Measurements from ENCODE around the gene CTNNA2. TPM values are rescaled to one million over a fixed set of nuclear protein-coding genes. Genes with fewer than 3 reads are reported as not detected.

CTNNA2 gene
- polyA plus RNA-seq, 3 donors: 4.1 to 5.4 (median 4.4) TPM

DNA sequence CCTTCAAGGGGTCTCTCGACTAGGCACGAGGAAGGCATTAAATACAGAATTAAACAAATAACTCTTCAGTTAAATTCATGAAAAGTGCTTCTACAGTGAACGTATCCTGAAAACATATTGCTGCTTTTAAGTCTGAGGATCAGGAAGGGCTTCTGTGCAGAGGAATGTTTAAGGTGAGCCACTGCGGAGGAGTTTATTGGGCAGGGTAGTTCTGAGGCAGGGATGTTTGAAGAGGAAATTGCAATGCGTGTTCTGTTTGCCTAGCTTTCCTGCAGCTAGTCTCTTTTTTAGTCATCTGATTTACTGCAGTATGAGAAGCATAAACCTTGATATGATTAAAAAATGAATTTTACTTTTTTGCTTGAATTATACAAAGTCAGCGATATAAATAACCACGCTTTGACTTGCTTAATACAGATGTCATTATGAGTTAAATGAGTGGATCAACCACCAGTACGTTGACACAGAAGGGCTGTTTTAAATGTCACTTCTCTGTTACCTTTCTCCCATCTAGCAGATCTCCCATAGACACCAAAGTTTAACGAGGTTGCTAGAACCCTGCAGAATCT is 98.7 kb downstream of the CTNNA2 start:
- DNase-seq (ENCODE audit: low read depth in 3 of 3, low spot score in 2 of 3): no peak

DNA sequence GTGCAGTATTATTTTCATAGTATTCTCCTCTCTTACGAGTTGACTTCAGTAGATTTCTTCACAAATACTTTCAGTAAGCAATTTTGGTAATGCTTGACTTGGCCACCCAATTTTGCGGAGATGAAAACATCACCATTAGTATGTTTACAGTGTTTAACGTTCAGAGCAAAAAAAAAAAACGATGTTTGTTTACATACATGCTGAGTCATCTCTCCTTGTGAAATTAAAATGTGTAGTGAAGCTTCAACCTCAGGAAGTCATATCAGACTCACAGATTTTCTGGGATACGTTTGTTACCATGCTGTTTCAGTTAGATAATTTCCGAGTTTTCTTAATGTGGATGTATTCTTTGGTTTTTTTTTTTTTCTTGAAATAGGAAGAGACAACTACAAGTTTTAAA is 100.1 kb downstream of the CTNNA2 start:
- no peak for DNase-seq (ENCODE audit: low read depth in 3 of 3, low spot score in 2 of 3)

DNA sequence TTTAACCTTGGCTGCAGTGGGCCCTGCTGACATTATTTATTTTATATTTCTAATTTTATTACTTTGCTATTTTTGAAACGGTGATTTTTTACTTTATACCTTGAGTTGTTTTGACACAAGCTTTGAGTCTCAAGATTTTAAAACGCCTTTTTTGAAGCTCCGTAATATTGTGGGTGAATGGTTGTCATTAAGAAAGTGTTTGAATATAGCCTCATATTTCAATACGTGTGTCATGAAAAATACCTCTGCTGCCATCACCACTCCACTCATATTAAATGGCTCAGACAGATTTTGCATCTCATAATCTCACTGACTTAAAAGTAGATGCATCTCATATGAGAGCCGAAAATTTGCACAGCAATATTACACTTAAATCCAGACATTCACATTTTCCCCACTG is 106.6 kb downstream of the CTNNA2 start:
- DNase-seq (ENCODE audit: low read depth in 3 of 3, low spot score in 2 of 3): no peak

DNA sequence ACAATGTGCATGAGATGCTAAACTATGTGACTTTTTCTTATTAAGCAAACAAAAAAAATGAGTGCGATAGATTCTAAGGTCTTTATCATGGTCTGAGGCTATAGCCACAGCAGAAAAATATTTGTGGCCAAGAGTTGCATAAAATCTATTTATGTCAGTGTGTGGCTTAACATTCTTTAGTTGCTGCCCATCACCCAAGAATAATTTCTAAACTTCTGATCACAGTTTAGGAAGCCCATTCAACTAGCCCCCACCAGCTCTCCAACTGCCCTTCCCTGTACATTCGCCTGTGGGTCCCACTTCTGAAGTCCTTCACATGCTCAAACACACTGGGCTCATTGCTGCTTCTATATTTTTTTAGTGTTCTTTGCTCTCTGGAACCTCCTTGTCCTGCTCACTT is 107.1 kb downstream of the CTNNA2 start:
- no peak for DNase-seq (ENCODE audit: low read depth in 3 of 3, low spot score in 2 of 3)

DNA sequence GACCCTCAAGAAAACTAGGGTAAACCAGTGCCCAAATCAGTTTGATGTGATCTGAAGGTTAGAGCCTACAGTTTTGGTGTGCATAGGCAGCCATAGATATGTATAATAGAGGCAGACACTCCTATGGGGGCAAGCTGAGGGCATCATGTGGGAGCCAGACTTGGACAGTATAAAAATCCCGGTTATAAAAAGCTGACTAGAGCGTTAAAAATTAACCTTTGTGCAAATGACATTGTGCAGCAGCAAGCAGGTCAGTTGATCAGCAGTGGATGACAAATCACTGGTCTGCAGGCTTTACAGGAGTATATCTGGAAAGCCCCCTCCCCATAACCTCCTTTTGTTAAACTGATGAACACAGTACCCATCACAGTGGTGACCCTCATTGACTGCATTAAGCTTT is 107.8 kb downstream of the CTNNA2 start:
- no peak for DNase-seq (ENCODE audit: low read depth in 3 of 3, low spot score in 2 of 3)

DNA sequence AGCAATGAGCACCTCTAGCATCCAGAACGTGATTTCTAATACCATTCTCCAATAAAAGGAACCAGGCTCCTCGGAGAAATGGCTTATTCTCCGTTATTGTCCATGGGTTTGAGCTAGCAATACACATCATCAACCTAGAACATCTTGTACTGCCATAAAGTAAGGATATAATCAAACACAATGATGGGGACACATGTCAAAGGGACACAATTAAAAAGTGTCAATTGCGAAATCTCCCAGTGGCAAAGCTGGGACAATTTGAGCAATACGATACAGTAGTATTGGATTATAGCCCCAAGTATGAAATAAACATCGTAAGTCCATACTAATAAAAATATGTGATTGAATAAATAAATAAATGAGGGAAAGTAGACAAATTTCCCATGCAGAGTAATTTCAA is 108.4 kb downstream of the CTNNA2 start:
- no peak for DNase-seq (ENCODE audit: low read depth in 3 of 3, low spot score in 2 of 3)

DNA sequence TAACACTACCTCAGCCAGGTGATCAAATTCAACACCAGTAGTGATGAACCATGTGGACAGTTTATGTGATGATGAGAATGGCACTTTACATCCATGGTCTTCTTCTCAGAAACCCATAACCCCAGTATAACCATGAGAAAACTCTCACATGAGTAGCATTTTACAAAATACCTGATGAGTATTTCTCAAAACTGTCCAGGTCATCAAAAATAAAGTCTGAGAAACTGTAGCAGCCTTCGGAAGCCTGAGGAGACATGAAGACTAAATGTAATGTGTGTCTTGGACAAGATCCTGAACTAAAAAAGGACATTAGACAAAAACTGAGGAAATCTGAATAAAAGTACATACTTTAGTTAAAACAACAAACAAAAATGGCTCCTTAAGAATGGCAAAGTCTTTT is 108.9 kb downstream of the CTNNA2 start:
- no peak for DNase-seq (ENCODE audit: low read depth in 3 of 3, low spot score in 2 of 3)

DNA sequence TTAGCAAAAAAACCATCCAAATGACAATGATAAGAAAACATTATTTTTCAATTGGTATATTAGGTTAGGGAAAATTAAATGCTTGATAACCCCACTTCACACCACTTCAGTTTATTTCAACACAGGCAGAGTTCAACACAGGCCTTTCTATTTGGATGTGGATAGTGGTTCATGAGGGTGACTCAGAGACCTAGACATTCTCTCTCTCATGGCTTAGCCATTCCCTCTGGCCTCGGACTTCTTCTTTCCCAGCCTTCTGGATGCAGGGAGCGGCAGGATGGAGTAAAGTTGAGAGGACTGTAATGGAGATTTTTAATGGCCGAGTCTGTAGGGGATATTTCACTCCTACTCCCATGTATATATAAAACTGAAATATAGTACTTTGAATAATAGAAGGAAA is 109.7 kb downstream of the CTNNA2 start:
- DNase-seq (ENCODE audit: low read depth in 3 of 3, low spot score in 2 of 3): no peak

DNA sequence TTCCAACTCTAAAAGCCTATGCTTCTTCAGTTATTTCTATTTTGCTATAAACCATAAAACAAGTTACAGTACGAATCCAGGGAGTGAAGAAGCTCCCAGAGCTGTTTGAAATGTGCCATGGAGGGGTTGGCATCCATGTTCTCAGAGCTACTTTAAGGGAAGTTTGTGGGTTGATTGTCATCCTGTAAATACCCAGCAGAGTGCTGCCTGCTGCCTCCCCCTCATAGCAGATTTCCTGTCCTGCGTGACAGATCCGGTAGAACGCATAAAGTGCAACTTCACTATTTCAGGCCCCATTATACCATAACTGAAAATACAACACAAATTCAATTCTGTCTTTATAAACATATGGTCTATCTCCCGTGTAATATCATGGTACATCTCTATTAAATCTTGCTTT is 114.4 kb downstream of the CTNNA2 start:
- DNase-seq (ENCODE audit: low read depth in 3 of 3, low spot score in 2 of 3): no peak

DNA sequence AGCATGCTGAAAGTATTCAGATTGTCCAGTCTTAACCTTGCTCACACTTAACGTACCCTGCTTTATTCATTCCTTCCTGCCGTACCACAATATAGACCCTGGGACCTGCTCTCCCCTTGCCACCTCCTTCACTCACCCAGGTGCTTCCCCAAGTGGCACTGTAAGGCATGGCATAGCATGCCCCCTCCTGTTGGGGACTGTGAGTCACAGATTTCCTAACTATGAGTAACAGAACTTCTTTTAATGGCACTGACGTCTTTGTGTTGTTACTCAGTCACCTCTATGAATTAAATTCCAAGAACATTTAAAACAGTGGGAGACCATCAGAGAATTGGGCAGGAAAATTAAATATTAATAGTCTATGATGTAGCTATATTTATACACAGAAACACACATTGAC is 117.2 kb downstream of the CTNNA2 start:
- no peak for DNase-seq (ENCODE audit: low read depth in 3 of 3, low spot score in 2 of 3)

DNA sequence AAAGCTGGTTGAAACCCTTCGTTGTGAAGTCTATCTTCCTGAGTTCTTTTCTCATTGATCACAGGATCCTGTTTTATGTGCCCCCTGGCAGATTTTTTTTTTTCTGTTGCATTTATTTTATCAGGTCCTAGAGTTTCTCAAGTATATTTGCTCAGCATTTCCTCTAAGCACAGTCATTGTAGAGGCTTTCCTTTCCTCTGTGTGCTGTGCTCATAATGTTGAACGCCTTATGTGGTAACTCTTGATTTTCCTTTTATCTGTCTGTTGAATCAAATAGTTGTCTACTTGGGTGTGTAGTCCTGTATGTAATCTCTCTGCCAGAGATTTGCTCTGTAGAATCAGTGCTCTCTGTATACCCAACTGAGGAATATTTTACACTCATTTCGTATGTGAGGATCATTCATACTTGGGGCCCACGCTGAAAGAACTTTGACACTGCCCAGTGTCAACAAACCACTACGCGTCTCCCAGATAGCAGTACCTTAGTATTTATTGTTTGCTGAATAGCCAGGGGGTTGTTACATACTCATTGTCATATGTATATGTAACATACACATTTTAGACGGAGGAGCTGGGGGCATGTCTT is 118.2 kb downstream of the CTNNA2 start:
- DNase-seq (ENCODE audit: low read depth in 3 of 3, low spot score in 2 of 3): no peak

DNA sequence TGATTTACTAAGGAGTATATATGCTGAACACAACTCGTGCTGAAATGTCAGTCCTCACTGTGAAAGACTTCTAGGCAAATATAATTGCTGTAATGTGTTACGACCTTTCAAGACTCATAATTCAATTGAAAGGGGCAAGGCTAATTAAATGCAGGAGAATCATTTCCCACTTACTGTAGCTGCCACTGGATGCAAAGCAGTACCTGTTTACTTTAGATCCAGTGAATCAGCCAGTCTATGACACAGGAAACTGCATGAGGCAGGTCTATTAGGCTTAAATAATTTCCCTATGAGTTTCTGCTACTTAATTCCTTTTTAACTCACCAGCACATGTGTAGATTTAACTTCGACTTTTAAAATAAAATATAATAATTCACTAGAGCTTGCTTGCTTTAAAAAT is 125.6 kb downstream of the CTNNA2 start:
- no peak for DNase-seq (ENCODE audit: low read depth in 3 of 3, low spot score in 2 of 3)

DNA sequence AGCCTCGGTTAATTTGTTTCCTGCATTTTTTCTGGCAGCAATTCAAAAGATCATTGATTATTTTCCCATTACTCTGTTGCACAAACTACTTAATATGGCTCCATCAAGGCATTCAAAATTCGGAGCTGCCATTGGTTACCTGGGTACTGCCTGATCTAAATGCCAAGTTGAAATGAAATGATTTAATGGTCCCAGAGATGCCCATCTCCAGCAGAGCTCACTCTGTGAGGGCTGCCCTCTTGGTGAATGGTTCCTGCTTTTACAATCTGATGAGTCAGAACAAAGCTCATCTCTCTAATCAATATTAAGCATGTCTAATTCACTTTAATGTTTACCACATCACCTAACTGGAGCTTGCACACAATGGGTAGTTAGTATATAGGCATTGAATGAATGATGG is 126.1 kb downstream of the CTNNA2 start:
- DNase-seq (ENCODE audit: low read depth in 3 of 3, low spot score in 2 of 3): no peak

DNA sequence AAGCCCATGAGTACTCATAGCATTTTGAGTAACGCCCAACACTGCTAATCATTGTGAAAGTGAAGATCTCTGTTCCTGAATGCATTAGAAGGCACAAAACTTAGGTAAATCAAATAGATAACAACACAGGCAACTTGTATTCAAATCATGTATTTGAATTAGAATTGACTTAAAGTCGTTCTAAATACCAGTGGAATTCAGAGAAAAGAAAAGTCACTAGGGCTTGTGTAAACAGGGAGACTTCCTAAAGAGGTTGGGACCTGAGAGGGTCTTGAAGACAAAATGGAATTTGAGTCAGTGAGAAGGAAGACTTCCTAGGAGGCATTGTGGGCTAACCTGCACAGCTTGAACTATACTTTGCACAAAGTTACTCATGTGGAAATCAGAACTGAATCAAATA is 127.2 kb downstream of the CTNNA2 start:
- no peak for DNase-seq (ENCODE audit: low read depth in 3 of 3, low spot score in 2 of 3)

DNA sequence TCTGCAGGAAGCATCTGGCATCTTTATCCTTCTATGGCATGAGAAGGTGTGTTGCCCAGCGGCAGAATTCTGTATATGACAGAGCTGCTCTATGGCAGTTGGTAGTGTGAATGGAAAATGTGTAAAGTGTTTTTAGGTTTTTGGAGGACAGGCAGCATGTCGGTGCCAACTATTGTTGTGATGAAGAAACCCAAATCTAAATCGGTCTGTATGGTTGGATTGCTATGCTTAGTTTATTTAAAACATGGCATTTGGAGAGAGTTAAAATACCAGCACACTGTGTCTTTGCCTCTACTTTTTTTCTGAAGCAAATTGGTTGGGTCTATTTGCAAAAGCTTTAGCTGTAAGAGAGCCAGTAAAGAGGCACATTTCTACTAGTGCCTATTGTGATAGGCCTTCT is 136.7 kb downstream of the CTNNA2 start:
- DNase-seq (ENCODE audit: low read depth in 3 of 3, low spot score in 2 of 3): no peak

DNA sequence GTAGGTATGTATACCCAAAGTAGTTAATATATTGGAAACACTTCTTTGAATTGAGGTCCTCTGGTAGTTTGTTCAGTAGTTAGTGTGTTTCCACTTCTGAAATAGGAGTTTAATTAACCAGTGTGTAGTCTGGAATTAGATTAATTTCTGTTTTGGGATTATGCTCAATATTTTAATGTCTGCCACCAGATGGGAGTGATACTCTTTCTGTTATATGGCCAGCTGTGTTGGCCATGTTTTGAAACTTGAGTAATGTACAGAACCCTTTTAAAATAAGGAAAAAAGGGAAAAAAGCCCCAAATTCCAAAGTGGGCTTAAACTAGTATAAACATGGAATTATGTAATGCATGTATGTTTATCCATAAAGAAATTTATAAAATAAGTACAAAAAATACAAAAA is 147.7 kb downstream of the CTNNA2 start:
- no peak for DNase-seq (ENCODE audit: low read depth in 3 of 3, low spot score in 2 of 3)

DNA sequence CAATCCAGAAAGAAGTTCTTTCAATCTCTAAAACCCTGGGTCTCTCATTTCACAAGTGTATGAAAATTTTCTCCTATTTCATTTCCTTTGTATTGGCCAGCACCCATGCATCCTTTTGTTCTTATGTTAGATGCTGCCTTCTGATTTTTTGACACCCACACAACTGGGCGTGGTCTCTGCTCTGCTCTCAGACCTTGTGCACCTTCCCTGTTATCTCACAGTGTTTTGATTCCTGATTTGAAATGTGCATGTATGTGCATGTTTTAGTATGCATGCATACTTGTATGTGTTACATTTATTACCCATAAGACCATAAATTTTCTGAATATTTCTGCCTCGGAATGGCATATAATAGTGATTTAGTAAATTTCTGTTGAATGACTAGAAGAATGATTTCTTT is 152.2 kb downstream of the CTNNA2 start:
- DNase-seq (ENCODE audit: low read depth in 3 of 3, low spot score in 2 of 3): no peak

DNA sequence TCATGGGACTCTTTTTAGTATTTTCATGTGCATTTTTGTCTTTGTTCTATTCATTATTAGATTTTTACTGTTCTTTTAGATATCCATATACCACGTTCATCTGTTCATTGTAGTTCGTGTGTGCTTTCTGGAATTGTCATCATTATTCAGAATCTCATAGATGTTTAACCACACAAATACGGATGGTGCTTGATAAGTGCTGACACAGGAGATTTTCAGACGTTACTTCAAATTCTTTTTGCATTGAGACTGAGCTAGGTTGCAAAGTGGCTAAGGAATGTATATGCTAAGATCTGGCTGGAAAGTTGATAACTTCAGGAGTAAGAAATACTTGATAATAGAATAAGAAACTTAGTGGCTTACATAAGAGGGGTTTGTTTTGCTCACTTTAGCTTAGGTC is 153.6 kb downstream of the CTNNA2 start:
- no peak for DNase-seq (ENCODE audit: low read depth in 3 of 3, low spot score in 2 of 3)

DNA sequence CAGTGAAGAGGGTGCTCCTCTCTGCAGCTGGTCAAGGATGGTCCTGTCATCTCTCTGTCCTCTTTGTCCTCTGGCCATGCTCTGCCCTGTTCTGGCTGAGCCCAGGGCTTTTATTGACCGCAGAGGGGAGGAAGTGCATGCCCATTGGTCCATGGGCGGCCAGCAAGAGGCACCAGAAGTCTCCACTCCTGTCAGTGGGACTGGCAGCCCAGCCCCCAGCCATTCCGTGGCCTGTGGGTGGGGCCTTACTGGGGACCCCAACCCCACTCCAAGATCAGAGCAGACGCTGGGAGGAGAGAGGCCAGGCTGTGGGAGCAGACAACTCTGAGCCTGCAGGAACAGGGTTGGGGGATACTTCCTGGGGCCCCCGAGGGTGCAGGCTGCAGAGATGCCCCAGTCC is 156.9 kb downstream of the CTNNA2 start:
- DNase-seq (ENCODE audit: low read depth in 3 of 3, low spot score in 2 of 3): no peak

DNA sequence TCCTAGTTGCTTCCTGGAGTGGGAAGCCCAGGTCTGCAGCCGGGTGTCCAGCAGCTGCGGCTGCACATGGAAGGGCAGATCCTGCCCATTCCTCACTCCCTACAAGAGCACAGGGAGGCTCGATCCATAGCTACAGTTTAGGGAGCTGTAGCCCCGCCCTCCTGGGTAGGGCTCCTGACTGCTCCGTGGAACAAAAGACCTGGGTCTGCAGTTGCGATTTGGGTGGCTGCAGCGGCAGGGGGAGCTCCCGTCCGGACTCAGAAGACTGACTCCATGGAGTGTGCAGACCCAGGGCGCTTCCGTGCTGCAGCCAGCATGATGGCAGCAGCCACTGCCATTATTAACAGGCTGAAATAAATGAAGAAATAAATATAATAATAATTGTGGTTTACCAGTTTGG is 157.3 kb downstream of the CTNNA2 start:
- no peak for DNase-seq (ENCODE audit: low read depth in 3 of 3, low spot score in 2 of 3)

DNA sequence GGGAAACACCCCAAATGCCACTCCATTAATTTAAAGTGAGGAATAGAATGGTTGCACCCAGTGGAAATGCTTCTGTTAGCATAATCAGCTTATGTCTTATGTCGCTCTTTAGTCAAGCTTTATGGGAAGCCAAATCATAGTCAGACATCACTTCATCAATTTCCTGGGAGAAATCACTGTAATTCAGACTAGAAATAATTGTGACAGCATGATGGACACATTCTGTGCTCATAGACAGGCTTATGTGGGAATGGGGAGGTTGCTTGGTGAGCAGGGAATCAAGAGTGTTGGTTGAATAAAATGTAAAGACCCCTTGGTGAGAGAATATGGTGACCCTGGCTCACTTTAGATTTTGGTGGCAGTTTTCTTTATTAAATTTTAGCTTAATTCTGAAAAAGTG is 174.0 kb downstream of the CTNNA2 start:
- no peak for DNase-seq (ENCODE audit: low read depth in 3 of 3, low spot score in 2 of 3)

DNA sequence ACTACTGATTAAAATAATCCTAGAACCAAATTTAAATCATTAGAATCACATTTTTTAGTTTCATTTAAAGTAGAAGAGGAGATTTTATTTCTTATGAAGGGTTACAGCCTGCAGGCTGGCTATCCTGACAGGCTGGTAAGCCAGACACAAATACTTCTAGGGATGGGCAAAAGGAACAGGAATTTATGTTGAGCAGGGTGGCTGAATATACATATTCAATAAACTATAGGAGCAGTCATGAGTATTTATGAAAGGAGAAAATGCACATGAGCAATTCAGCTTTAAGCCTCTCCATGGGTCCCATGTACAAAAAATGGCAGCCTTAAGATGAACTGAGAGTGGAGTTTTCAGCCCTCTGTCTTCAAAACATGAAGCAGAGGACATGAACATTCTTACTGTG is 182.4 kb downstream of the CTNNA2 start:
- DNase-seq (ENCODE audit: low read depth in 3 of 3, low spot score in 2 of 3): no peak

DNA sequence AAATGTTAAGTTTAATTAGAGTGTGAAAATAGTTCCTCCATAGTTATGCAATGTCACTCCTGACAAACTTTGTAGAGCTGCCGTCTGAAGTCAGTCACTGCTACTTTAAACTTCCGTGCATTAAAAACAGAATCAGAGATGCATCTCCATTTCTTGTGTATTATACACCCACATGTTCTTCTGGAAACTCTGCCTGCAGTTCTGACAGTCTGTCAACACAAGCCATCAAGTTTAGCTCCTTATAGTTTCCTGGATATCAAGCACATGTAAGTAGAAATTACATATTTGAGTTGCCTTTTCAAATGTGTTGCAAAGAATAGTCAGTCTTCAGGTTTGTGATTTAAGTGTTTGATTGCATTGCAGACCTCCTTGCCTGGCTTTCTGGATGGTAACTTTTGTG is 184.3 kb downstream of the CTNNA2 start:
- DNase-seq (ENCODE audit: low read depth in 3 of 3, low spot score in 2 of 3): no peak

Measured in right renal cortex interstitium (tissue), 3 donors.